ENCODE results near the gene SESN3. TPM values are rescaled to one million over a fixed set of nuclear protein-coding genes. Genes with fewer than 3 reads are reported as not detected.
"Not testable (repeated sequence)": the region's sequence is repeated elsewhere in the genome, so short reads cannot be mapped to it uniquely, and the experiment has no call there.

SESN3 gene
- total RNA-seq, 1 donor from 2014 or later, result 12.4 TPM

GRCh38 chr11:95219599-95219998 is 11.4 kb downstream of the SESN3 start:
- H3K36me3 ChIP-seq (ENCODE audit: control insufficient read depth, insufficient read depth, low read length), result no peaks in the 10 kb centered on the region
- H3K27me3 ChIP-seq (ENCODE audit: control insufficient read depth, insufficient read depth, low read length), result no peaks in the 10 kb centered on the region
- FAIRE-seq, result no peak

GRCh38 chr11:95218149-95218548 is 12.9 kb downstream of the SESN3 start:
- no peaks in the 10 kb centered on the region for H3K27me3 ChIP-seq (ENCODE audit: control insufficient read depth, insufficient read depth, low read length)
- no peak for DNase-seq (ENCODE audit: low read depth)
- no peaks in the 10 kb centered on the region for H3K36me3 ChIP-seq (ENCODE audit: control insufficient read depth, insufficient read depth, low read length)
- no peak for FAIRE-seq
- H3K4me3 ChIP-seq (ENCODE audit: low read depth, low read length), result no peak overlapping the region
- TF ChIP-seq CTCF (IDR thresholded peaks at IDR 0.05; ENCODE audit: insufficient read depth, low read length, severe bottlenecking), result no peak

More at GRCh38 chr11:95219599-95219998, 11.4 kb downstream of the SESN3 start:
- H3K4me3 ChIP-seq (ENCODE audit: low read depth, low read length), result no peak overlapping the region
- TF ChIP-seq CTCF (IDR thresholded peaks at IDR 0.05; ENCODE audit: insufficient read depth, low read length, severe bottlenecking), result no peak
- no peak for DNase-seq (ENCODE audit: low read depth)

GRCh38 chr11:95212609-95213008 is 18.4 kb downstream of the SESN3 start:
- no peaks in the 10 kb centered on the region for H3K36me3 ChIP-seq (ENCODE audit: control insufficient read depth, insufficient read depth, low read length)
- no peaks in the 10 kb centered on the region for H3K27me3 ChIP-seq (ENCODE audit: control insufficient read depth, insufficient read depth, low read length)
- no peak for DNase-seq (ENCODE audit: low read depth)
- TF ChIP-seq CTCF (IDR thresholded peaks at IDR 0.05; ENCODE audit: insufficient read depth, low read length, severe bottlenecking), result no peak
- no peak overlapping the region for H3K4me3 ChIP-seq (ENCODE audit: low read depth, low read length)
- no peak for FAIRE-seq

- not testable (repeated sequence) for H3K4me3 ChIP-seq (ENCODE audit: low read depth, low read length); FAIRE-seq; H3K27me3 ChIP-seq (ENCODE audit: control insufficient read depth, insufficient read depth, low read length); DNase-seq (ENCODE audit: low read depth); H3K36me3 ChIP-seq (ENCODE audit: control insufficient read depth, insufficient read depth, low read length)
Measured at GRCh38 chr11:95209535-95209934, 21.5 kb downstream of the SESN3 start.

GRCh38 chr11:95200781-95201457 is 30.1 kb downstream of the SESN3 start:
- DNase-seq (ENCODE audit: low read depth) (no peak), FAIRE-seq (no peak)
- H3K4me3 ChIP-seq (ENCODE audit: low read depth, low read length), result no peak overlapping the region
- TF ChIP-seq CTCF (IDR thresholded peaks at IDR 0.05; ENCODE audit: insufficient read depth, low read length, severe bottlenecking), result no peak
- no peaks in the 10 kb centered on the region for H3K27me3 ChIP-seq (ENCODE audit: control insufficient read depth, insufficient read depth, low read length)
- H3K36me3 ChIP-seq (ENCODE audit: control insufficient read depth, insufficient read depth, low read length), result no peaks in the 10 kb centered on the region

GRCh38 chr11:95195831-95196230 is 35.2 kb downstream of the SESN3 start:
- Histone ChIP-seq H3K4me3 (ENCODE audit: low read depth, low read length) (no peak overlapping the region), H3K36me3 (ENCODE audit: control insufficient read depth, insufficient read depth, low read length) (peaks cover 5% of the 10 kb centered on the region), H3K27me3 (ENCODE audit: control insufficient read depth, insufficient read depth, low read length) (no peaks in the 10 kb centered on the region)
- FAIRE-seq, result no peak
- no peak for TF ChIP-seq CTCF (IDR thresholded peaks at IDR 0.05; ENCODE audit: insufficient read depth, low read length, severe bottlenecking)
- no peak for DNase-seq (ENCODE audit: low read depth)
